Activated T-helper 17 cell treated with anti-CD3 and anti-CD28 coated beads, Interleukin-2, amount 50 U/mL, for 72 hours (primary cell): ENCODE data around the gene INTS1. TPM values are rescaled to one million over a fixed set of nuclear protein-coding genes. Genes with fewer than 3 reads are reported as not detected.

ENCODE experiments used
- ATAC-seq: fragments of 150-1000 bp; cut with Tn5 transposase; replicated peaks from 2 replicates; pipeline ENCODE4 v1.10.0; 2021; ENCODE audit warnings: mild to moderate bottlenecking, moderate library complexity
- H3K27ac Mint-ChIP-seq: one replicate; pipeline ENCODE4 v1.8.0; 2022; ENCODE audit warnings: mixed read lengths
- H3K27me3 Mint-ChIP-seq: one replicate; pipeline ENCODE4 v1.8.0; 2022; ENCODE audit warnings: mixed read lengths
- H3K36me3 Mint-ChIP-seq: one replicate; pipeline ENCODE4 v1.8.0; 2022; ENCODE audit warnings: low read depth, mild to moderate bottlenecking, mixed read lengths
- H3K4me1 Mint-ChIP-seq: one replicate; pipeline ENCODE4 v1.8.0; 2022; ENCODE audit warnings: mixed read lengths
- H3K4me3 Mint-ChIP-seq: one replicate; pipeline ENCODE4 v1.8.0; 2022; ENCODE audit warnings: mild to moderate bottlenecking, mixed read lengths
- H3K9me3 Mint-ChIP-seq: one replicate; pipeline ENCODE4 v1.8.0; 2022; ENCODE audit warnings: mixed read lengths
- total RNA-seq, 2 donors: library from RNA; stranded (reverse); gene quantifications; one replicate each; pipeline ENCODE4 v1.2.3, GENCODE V29; 2022

INTS1 gene
- total RNA-seq, 2 donors from 2014 or later, result 116 to 147 TPM

DNA sequence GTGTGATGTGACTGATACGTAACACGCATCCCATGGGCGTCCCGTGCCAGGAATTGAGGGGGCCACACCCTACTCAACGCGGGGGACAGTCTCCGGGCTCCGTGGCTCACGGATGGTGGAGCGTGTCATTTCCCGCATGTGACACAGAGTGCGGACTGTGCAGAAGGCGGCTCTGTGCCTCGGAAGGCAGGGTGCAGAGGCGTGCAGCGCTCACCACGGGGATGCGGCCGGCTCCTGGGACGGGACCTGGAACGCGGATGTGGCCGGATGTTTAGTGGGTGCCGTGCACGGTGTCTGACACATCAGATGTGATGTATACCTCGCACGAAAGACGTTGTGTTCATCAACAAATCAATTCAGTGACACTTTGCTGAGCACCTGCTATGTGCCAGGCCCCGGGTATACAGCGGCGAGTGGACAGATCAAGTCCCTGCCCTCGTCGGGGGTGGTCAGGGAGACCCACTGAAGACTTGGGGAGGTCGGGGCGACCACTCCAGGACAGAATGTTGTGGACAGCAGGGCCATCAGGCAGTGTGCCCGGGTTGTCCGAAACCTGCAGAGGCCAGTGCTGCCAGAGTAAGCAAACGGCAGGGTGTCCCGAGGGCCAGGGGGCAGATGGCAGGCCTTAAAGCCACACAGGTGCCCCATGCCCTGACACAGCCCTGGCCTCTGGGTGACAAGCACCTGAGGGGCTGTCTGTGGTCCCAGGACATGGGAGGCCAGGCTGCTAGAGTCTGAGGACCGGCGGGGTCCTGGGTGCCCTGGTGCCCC lies 83.0 kb downstream of the INTS1 start:
- no peak for ATAC-seq
- Mint-ChIP-seq H3K4me1 (peaks cover 15% of the 10 kb centered on the region), H3K9me3 (no peaks in the 10 kb centered on the region), H3K27ac (no peak overlapping the region), H3K36me3 (no peaks in the 10 kb centered on the region), H3K27me3 (peaks cover 12% of the 10 kb centered on the region), H3K4me3 (no peak overlapping the region)

Other genes starting within 250 kb of the INTS1 start
- gene MICALL2, start 44.9 kb downstream of the INTS1 start, total RNA-seq, result 1 to 10 TPM; 1.8 to 5.1 TPM
- 10 to 100 TPM; 40.1 to 41.5 TPM for gene MAFK, start 26.3 kb upstream of the INTS1 start, total RNA-seq
- gene TMEM184A, start 51.8 kb upstream of the INTS1 start, total RNA-seq, result not detected
- 10 to 100 TPM; 26.4 to 46.4 TPM for gene PSMG3, start 65.6 kb upstream of the INTS1 start, total RNA-seq
- gene ELFN1, start 165.9 kb upstream of the INTS1 start, total RNA-seq, result under 1 TPM; 0.06 to 0.19 TPM